PC-9 (cell line): Measurements from ENCODE around the gene SAXO2.
"Not testable (repeated sequence)": the region's sequence is repeated elsewhere in the genome, so short reads cannot be mapped to it uniquely, and the experiment has no call there.

ENCODE experiments used
- EZH2 ChIP-seq: fragments of 200-600 bp; sonication (generic); IDR thresholded peaks from 2 replicates; pipeline ENCODE4 v1.8.0; 2017; ENCODE audit warnings: antibody characterized with exemption, low read depth
- TF ChIP-seq, protein P1 (sequence below): fragments of 200-600 bp; sonication (generic); conservative IDR thresholded peaks from 2 replicates; pipeline ENCODE4 v1.6.1; 2017; ENCODE audit warnings: mixed run types, antibody characterized with exemption, mild to moderate bottlenecking, moderate library complexity

DNA sequence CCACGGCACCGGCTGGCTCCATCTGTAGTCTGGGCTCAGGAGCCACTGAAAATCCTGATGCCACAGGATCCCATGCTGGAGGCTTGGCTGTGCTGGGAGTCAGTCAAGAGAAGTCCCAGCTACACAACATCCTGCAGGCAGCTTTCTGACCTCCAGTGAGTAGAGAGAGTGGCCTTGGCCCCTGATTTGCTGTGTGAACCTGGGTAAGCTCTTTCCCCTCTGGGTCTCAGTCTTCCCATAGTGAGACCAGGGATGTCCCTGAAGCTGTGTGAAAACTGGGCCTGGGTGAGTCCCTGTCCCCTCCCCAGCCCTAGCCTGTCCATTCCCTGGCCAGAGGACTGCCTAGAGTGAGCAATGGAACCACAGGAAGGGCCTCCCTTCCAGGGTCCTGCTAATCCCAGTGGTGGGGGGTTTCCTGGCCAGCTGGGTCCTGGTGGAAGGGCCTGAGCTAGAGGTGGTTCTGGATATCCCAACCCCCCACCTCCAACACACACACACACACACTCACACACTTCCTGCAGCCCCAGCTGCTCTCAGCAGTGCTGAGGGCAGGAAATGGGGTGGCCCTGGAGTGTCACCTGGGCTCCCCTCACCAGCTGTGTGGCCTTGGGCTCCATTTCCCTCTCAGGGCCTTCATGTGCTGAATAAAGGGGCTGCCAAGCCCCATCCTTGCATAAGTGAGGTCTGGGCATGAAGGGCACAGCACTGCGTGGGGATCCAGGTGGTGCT lies 69.1 kb downstream of the SAXO2 start:
- TF ChIP-seq, protein P1, sequence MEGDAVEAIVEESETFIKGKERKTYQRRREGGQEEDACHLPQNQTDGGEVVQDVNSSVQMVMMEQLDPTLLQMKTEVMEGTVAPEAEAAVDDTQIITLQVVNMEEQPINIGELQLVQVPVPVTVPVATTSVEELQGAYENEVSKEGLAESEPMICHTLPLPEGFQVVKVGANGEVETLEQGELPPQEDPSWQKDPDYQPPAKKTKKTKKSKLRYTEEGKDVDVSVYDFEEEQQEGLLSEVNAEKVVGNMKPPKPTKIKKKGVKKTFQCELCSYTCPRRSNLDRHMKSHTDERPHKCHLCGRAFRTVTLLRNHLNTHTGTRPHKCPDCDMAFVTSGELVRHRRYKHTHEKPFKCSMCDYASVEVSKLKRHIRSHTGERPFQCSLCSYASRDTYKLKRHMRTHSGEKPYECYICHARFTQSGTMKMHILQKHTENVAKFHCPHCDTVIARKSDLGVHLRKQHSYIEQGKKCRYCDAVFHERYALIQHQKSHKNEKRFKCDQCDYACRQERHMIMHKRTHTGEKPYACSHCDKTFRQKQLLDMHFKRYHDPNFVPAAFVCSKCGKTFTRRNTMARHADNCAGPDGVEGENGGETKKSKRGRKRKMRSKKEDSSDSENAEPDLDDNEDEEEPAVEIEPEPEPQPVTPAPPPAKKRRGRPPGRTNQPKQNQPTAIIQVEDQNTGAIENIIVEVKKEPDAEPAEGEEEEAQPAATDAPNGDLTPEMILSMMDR: not testable (repeated sequence)
- TF ChIP-seq EZH2: not testable (repeated sequence)
